Fibroblast of skin of scalp (primary cell): ENCODE data around the gene KRI1.
"Not testable (repeated sequence)": the region's sequence is repeated elsewhere in the genome, so short reads cannot be mapped to it uniquely, and the experiment has no call there.

Experiments
- DNase-seq: peaks from one replicate; pipeline ENCODE4 v3.0.0-alpha.2; 2013

The KRI1 gene

DNA sequence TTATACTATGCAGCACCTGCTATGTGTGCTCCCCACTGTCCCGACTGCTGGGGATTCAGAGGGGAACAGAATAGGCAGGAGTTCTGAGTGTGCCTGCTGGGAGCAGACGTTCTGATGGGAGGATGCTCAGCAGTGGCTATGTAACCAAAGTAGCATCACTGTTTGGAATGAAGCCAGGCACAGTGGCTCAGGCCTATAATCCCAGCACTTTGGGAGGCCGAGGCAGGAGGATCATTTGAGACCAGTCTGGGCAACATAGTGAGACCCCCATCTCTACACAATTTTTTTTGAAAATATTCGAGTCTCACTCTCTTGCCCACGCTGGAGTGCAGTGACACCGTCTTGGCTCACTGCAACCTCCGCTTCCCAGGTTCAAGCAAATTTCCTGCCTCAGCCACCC is 16.1 kb downstream of the KRI1 start:
- no peak for DNase-seq

DNA sequence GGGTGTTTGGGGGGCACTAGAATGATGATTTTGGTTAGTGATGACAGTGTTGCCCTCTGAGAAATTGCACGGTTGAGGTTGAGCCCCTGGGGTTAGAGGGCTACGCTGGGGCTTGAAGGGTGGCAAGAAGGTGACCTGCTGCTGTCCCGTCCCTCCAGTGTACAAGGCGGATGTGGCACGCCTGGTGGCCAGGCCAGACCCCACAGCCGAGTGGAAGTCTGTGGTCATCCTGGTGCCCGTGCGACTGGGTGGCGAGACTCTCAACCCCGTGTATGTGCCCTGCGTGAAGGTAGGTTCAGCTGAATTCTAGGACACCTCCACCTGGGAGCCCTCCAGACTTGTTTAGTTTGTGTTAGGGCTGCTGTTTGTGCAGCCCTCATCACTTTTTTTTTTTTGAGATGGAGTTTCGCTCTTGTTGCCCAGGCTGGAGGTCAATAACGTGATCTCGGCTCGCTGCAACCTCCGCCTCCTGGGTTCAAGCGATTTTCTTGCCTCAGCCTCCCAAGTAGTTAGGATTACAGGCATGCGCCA is 17.0 kb downstream of the KRI1 start:
- no peak for DNase-seq

DNA sequence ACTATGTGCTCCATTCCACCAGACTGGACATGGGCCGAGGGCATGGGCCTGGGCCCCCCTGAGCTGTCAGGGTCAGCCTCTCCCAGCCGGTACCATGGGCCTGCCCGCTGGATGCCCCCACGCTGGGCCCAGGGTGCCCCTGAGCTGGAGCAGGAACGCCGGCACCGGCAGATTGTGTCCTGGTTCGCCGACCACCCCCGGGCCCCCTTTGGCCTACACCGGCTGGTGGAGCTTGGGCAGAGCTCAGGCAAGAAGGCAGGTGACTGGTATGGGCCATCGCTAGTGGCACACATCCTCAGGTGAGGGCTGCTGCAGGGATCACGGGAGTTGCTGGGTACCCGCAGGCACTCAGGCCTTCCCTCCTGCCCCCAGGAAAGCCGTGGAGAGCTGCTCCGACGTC is 19.0 kb downstream of the KRI1 start:
- DNase-seq, result no peak

DNA sequence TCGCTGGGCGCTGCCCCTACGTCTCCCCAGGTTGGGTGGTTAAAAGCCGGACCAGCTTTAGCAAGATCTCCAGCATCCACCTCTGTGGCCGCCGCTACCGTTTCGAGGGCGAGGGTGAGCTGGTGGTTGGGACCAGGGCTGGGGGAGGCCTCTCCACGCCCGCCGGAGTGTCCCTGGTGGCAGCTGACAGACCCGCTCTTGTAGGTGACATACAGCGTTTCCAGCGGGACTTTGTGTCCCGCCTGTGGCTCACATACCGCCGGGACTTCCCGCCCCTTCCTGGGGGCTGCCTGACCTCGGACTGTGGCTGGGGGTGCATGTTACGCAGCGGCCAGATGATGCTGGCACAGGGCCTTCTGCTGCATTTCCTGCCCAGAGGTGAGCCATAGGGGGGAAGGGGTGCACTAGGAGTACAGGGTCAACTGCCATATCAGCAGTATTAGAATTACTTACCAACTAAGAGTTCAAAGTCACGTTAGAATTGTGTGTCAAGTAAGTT is 21.0 kb downstream of the KRI1 start:
- no peak for DNase-seq

DNA sequence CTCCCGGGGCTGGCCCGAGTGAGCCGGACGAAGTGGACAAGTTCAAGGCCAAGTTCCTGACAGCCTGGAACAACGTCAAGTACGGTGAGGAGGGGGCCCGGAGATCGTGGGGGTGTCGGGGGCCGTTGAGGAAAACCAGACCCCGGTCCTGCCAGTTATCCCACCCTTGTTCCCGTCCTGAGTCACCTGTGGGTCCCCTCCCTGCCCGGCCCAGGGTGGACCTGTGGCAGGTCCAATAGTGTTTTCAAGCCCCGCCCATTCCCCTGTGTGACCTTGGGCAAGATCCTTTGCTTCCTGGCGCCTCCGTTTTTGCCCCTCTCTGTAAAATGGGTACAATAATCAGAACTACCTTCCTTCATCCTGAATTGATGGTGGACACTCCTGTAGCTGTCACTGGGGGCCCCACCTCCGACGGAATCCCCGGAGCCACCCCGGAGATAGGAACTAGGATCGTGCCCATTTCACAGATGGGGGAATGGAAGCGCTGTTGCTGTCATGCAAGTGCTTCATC is 21.5 kb downstream of the KRI1 start:
- no peak for DNase-seq

DNA sequence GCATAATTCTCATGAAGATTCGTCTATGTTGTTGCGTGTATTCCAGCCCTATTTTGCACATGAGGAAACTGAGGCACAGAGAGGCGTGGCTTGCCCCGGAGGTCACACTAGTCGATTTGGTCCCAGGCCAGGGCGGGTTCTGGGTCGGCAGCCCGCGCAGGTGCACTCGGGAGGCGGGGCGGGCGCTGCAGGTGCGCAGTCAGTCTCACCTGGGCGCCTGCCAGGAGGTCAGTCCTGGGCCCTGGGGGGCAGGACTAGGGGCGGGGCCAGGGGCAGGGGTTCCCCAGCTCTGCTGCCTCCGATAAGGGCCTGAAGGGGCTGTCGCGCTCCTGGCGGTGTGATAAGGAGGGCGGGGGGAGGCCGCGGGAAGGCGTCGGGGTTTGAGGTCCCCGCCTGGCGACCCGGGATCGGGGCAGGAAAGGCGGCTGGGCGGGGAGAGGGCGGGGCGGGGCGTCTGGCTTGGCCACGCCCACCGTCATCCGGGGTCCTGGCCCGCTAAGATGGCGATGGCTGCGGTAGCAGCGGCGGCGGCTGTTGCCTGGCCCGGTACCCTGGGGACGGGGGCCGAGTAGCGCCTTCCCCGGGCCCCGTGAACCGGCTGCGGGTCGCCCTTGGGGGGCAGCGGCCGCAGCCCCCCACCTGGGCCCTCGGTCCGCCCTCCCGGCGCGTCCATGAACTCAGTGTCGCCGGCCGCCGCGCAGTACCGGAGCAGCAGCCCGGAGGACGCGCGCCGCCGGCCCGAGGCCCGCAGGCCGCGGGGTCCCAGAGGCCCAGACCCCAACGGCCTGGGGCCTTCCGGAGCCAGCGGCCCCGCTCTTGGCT is 22.2 kb downstream of the KRI1 start, which contains the start of gene ATG4D:
ATG4D (plus strand) TSS at position 485 of the 822 bp plus-strand sequence; CDS start at position 672, 187 bp downstream.
- DNase-seq, result peak; percentile 72

DNA sequence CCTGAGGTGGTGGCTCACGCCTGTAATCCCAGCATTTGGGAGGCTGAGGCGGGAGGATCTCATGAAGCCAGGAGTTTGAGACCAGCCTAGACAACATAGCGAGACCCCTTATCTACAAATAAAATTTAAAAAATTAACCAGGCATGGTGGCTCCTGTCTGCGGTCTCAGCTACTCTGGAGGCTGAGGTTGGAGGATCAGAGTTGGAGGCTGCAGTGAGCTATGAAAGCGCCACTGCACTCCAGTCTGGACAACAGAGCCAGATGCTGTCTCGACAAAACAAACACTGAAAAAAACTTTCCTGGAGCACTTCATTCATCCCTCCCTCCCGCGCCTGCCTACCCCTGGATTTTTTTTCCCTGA is 22.8 kb downstream of the KRI1 start:
- DNase-seq, result no peak

DNA sequence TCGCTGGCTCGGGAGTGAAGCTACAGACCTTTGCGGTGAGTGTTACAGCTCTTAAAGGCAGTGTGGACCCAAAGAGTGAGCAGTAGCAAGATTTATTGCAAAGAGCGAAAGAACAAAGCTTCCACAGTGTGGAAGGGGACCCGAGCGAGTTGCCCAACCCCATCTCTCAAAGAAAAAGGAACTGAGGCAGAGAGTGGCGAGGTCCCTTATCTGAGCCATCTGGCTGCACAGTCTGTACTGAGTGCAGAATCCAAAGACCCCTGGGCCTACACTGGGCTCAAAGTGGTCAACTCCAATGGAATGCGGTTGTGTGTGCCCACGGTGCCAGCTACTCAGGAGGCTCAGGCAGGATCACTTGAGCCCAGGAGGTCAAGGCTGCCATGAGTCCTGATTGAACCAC is 26.8 kb downstream of the KRI1 start:
- DNase-seq, result not testable (repeated sequence)

DNA sequence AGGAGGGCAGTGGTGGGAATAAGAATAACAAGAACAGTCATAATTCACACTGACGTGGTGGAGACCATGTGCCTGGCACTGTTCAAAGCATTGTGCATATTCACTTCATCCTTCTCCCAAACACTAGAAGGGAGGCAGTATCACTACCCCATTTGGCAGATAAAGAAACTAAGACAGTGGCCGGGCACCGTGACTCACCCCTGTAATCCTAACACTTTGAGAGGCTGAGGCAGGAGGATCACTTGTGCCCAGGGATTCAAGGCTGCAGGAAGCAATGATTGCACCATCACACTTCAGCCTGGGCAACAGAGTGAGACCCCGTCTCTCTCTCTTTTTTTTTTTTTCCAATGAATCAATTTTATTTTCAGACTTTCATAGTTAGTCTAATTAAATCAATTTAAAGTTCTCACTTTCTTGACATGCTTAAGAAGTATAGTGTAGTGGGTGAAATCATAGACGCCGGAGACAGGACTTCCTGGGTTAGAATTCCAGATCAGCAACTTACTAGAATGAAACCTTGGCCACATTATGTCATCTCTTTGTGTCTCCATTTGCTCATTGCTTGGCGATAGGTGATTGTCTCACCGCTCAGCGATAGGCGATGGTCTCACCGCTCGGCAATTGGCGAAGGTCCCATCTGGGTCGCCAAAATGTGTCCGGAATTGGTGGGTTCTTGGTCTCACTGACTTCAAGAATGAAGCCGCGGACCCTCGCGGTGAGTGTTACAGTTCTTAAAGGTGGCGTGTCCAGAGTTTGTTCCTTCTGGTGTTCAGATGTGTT is 27.4 kb downstream of the KRI1 start:
- DNase-seq, result no peak

DNA sequence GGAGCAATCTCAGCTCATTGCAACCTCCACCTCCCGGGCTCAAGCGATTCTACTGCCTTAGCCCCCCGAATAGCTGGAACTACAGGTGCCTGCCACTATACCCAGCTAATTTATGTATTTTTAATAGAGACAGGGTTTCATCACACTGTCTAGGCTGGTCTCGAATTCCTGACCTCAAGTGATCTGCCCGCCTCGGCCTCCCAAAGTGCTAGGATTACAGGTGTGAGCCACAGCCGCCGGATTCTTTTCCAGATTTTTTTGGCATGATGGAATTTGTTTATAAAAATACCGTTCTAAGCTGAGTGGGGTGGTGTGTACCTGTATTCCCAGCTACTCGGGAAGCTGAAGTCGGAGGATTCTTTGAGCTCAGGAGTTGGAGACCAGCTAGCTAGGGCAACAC is 28.1 kb downstream of the KRI1 start:
- no peak for DNase-seq

DNA sequence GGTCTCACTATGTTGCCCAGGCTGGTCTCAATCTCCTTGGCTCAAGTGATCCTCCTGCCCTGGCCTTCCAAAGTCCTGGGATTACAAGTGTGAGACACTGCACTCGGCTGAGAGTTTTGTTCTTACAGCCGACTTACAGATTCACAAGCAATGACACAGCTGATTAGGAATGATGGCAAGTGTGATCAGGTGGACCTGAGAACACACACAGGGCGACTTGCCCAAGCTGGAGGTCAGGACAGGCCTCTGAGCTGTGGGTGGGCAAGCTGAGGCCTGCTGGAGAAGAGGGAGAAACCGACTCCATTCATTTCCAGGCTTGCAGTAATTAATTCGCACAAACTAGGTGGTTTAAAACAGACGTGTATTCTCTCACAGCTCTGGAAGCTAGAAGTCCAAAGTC is 30.2 kb downstream of the KRI1 start:
- DNase-seq, result no peak

DNA sequence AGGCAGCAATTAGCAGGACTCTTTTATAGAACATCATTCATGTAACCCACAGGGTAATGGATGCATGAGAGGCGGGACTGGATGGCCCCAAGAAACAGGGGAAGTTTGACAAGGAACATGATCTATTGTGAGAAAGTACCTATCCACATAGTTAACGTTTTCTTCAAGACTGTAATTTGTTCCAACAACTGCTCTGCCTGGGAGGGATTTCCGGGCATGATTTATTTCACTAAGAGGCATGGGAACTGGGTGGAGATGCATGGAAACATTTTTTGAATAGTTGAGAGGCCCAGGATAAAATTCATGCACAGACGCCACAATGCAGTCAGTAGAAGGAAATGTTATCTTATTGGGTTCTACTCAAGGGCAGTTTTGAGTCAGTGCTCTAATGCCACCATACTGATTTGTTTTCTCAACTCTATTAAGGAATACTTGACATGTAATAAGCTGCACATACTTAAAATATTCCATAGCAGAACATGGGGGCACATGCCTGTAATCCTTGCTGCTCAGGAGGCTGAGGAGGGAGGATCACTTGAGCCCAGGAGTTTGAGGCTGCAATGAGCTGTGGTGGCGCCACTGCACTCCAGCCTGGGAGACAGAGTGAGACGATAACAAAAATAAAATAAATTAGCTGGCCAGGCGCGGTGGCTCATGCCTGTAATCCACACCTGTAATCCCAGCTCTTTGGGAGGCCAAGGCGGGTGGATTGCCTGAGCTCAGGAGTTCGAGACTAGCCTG is 32.0 kb downstream of the KRI1 start:
- peak; percentile 92 for DNase-seq

DNA sequence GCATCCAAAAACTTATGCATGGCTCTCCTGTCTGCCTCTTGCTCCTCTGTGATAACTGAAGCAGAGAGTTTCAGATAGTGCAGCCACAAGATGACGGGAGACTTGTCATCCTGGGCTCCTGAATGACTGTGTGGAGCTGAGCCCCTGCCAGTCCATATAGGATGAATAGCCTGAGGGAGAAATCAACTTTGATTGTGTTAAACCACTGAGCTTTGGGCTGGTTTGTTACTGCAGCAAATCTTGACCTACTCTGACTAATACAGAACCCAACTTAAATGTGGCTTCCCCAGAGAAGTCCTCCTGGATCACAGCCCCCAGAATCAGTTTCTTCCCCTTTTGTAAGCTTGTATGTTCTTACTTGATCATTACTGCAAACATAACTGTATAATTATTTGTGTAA is 33.4 kb downstream of the KRI1 start:
- no peak for DNase-seq

DNA sequence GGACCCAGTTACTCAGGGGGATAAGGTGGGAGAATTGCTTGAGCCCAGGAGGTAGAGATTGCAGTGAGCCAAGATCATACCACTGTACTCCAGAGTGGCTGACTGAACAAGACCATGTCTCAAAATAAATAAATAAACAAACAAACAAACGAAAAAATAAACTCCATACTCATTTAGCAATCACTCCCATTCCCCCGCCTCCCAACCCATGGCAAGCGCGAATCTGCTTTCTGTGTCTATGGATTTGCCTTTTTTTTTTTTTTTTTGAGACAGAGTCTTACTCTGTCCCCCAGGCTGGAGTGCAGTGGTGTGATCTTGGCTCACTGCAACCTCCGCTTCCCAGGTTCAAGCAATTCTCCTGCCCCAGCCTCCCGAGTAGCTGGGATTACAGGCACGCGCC is 38.9 kb downstream of the KRI1 start:
- not testable (repeated sequence) for DNase-seq

DNA sequence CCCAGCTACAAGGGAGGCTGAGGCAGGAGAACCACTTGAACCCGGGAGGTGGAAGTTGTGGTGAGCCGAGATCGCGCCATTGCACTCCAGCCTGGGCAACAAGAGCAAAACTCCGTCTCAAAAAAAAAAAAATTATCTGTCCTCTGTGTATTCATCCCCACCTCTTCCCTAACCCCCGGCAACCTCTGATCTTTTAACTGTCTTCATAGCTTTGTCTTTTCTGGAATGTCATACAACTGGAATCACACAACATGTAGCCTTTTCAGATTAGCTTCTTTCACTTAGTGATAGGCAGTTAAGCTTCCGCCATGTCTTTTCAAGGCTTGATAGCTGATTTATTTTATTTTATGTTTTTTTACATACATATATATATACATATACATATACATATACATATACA is 40.2 kb downstream of the KRI1 start:
- DNase-seq, result no peak

DNA sequence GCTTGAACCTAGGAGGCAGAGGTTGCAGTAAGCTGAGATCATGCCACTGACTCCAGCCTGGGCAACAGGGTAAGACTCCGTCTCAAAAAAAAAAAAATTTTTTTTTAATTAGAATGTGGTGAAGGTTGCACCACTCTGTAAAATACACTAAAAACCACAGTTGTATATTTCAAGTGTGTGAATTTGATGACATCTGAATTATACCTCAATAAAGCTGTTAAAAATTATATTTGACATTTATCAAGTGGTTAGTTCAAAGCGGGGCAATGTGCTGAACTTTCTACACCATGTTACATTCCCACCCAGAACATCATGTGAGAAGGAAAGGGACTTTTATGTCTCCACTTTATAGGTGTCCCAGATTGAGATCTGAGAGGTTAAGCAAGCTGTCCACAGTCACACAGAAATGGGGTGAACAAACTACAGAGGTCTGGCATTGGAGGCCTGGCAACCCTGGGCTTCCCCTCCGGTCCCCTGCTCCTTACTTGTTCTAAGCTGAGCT is 42.6 kb downstream of the KRI1 start:
- no peak for DNase-seq

DNA sequence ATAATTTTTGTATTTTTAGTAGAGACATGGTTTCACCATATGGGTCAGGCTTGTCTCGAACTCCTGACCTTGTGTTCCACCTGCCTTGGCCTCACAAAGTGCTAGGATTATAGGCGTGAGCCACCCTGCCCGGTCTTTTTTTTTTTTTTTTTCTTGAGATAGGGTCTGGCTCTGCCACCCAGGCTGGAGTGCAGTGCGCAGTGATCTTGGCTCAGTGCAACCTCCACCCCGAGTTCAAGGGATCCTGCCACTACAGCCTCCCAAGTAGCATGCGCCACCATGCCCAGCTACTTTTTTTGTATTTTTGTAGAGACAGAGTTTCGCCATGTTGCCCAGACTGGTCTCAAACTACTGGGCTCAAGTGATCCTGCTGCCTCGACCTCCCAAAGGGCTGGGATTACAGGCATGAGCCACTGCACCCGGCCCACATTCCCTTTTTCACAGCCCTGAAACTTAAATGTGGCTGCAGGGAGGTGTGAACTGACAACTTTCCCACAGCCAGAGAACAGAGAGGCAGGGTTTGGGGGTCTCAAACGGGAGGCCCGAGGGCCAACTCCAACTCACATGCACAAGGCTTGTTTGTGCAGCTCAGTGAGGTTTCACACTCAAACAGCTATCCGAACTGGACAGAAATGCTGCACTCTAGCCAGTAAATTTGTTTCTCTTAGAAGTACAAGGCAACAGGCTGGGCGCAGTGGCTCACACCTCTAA is 44.2 kb downstream of the KRI1 start:
- no peak for DNase-seq

DNA sequence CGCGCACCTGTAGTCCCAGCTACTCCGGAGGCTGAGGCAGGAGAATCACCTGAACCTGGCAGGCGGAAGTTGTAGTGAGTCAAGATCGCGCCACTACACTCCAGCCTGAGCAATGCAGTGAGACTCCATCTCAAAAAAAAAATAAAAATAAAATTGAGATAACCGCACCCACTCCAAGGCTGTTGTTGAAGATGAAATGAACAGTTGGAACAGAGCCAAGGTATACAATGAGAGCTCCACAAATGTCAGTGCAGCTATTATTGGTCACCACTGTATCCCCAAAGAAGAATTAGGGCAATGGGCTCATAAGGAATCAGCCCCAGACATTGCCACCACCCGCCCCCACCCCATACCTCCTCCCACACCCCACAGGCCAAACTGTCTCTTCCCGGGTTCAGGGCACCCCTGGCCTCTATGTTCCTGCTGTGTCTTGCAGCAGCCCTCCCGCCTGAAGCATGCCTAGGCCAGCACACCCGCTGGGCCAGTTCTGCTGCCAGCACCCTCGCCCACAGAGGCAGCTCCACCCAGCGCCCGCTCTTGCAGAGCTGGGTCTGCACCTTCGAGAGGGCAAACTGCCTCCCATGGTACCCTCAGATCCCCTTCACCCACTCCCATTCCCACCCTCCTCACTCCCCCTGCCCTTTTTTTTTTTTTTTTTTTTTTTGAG is 45.0 kb downstream of the KRI1 start:
- no peak for DNase-seq

DNA sequence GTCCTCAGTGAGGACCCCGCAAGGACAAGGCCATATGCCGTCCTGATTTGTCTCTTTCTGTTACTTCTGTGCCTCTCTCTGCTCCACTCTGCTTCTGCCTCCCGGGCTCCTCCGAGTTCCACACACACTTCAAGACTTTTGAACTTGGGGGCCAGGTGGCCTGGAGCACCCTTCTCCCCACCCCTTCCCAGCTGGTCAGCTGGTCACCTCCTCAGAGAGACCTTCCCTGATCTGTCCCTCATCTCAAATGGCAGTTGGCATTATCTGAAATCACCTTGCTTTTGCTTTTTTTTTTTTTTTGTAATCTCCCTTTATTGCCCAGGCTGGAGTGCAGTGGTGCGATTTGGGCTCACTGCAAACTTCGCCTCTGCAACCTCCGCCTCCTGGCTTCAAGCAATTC is 46.4 kb downstream of the KRI1 start:
- DNase-seq, result no peak

DNA sequence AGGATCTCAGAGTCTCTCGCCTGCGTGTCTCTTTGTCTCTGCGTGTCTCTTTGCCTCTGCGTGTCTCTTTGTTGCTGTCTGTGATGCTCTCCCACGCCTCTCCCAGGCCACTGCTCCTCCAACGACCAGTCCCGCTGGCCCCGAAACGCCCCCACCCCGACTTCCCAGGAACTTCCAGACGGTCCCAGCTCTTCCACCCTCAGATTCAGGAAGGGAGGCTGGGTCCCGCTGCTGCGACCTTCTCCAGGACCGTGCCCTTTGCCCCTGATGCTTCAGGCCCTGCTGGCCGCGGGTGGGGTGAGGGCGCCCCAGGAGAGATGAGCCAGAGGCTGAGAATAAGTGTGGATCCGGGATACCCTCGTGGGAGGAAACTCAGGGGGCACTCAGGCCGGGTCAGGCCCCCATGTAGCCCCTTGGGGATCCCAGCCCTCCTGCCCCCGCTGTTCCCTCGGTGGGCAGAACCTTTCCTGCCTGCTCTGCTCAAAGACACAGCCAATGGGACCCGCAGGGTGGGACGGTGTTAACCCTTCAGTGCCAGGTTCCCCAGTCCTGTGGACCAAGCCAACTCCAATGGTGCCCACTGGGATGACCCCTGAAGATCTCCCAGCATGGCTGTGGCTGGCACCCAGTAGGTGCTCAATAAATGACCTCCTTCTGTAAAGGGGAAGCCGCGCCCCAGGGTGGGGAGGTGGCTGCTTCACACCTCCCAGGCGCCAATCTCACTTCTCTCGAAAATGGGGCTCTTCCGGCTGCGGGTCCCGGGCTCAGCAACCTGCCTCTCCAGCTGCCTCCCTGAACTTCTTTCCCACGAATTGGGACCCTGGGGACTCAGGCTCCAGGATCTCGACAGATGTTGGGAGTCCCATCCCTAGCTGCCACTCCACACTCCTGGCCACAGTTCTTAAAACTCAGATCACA is 47.1 kb downstream of the KRI1 start:
- no peak for DNase-seq
